ENCODE measurements around the gene GCN1. TPM values are rescaled to one million over a fixed set of nuclear protein-coding genes. Genes with fewer than 3 reads are reported as not detected.
A peak's percentile ranks its signal among the peaks of the same experiment; 100 is the strongest.

The GCN1 gene
- total RNA-seq, 1 experiment from 2014 or later = 181 TPM

- Mint-ChIP-seq H3K4me1 (peaks cover 33% of the 10 kb centered on the region), H3K27ac (peak overlapping the region; percentile 98)
- TF ChIP-seq ARID4B (CRISPR knock-in tag; IDR thresholded peaks at IDR 0.05; ENCODE audit: borderline replicate concordance) (peak; percentile 72; the same call in 1 of the 2 replicates), ZBTB21 (CRISPR knock-in tag; IDR thresholded peaks at IDR 0.05; ENCODE audit: borderline replicate concordance) (peak; percentile 60; the same call in 1 of the 2 replicates), EMX1 (CRISPR knock-in tag; IDR thresholded peaks at IDR 0.05) (no peak), NR3C1 (CRISPR knock-in tag; conservative IDR thresholded peaks at IDR 0.05; ENCODE audit: low read depth) (no peak), ATF3 (CRISPR knock-in tag; conservative IDR thresholded peaks at IDR 0.05) (no peak), CBFB (CRISPR knock-in tag; IDR thresholded peaks at IDR 0.05; ENCODE audit: low read depth) (no peak), IRF1 (CRISPR knock-in tag; IDR thresholded peaks at IDR 0.05) (no peak), HMGA2 (CRISPR knock-in tag; IDR thresholded peaks at IDR 0.05) (no peak), ESRRA (CRISPR knock-in tag; IDR thresholded peaks at IDR 0.05; ENCODE audit: borderline replicate concordance) (no peak), ZNF263 (CRISPR knock-in tag; IDR thresholded peaks at IDR 0.05; ENCODE audit: low read depth) (no peak), PREB (CRISPR knock-in tag; IDR thresholded peaks at IDR 0.05; ENCODE audit: borderline replicate concordance) (no peak), ZNF232 (CRISPR knock-in tag; IDR thresholded peaks at IDR 0.05) (peak; percentile 91), MLX (CRISPR knock-in tag; IDR thresholded peaks at IDR 0.05) (no peak), TEAD4 (CRISPR knock-in tag; IDR thresholded peaks at IDR 0.05) (peak; percentile 98), NFE2L1 (CRISPR knock-in tag; IDR thresholded peaks at IDR 0.05) (peak; percentile 100), GABPB1 (CRISPR knock-in tag; IDR thresholded peaks at IDR 0.05) (peak; percentile 68), NFYB (CRISPR knock-in tag; conservative IDR thresholded peaks at IDR 0.05; ENCODE audit: low read depth) (peak; percentile 83), SOX15 (CRISPR knock-in tag; IDR thresholded peaks at IDR 0.05) (no peak), GRHL2 (CRISPR knock-in tag; IDR thresholded peaks at IDR 0.05; ENCODE audit: insufficient replicate concordance, severe bottlenecking) (no peak), MXD4 (CRISPR knock-in tag; IDR thresholded peaks at IDR 0.05; ENCODE audit: borderline replicate concordance) (no peak), RELA (CRISPR knock-in tag; IDR thresholded peaks at IDR 0.05; ENCODE audit: borderline replicate concordance) (peak; percentile 21; the same call in 1 of the 2 replicates), SMAD4 (CRISPR knock-in tag; IDR thresholded peaks at IDR 0.05) (no peak), ZMAT4 (CRISPR knock-in tag; IDR thresholded peaks at IDR 0.05) (no peak), STAT6 (CRISPR knock-in tag; conservative IDR thresholded peaks at IDR 0.05; ENCODE audit: low read depth) (no peak), FOXJ3 (CRISPR knock-in tag; IDR thresholded peaks at IDR 0.05; ENCODE audit: borderline replicate concordance) (no peak), KAT7 (CRISPR knock-in tag; IDR thresholded peaks at IDR 0.05; ENCODE audit: borderline replicate concordance) (0 out of 2 replicates have a peak, but pooled peaks have one; percentile 78)
Measured at GRCh38 chr12:120086801-120087621, 107.5 kb downstream of the GCN1 start.

More at GRCh38 chr12:120086801-120087621, 107.5 kb downstream of the GCN1 start:
- DNase-seq (ENCODE audit: low spot score) = peak; percentile 100
- POLR2A ChIA-PET = interaction anchor here (0.8 to 1.5 kb wide), 5 partner anchors 22 to 98 kb away, joined by 3 to 23 read pairs (median 5); partner anchors contain the start of genes BICDL1 and RAB35
- Mint-ChIP-seq H3K36me3 (peaks cover 7% of the 10 kb centered on the region), H3K4me3 (peak overlapping the region; percentile 66), H3K9me3 (no peaks in the 10 kb centered on the region), H3K27me3 (ENCODE audit: low read depth) (no peaks in the 10 kb centered on the region)
- CTCF ChIA-PET = interaction anchor here (0.6 to 1.9 kb wide), 28 partner anchors 9 to 420 kb away, joined by 3 to 48 read pairs (median 3); partner anchors contain the start of genes BICDL1, PRKAB1, RAB35 and SIRT4
- peak; percentile 95 for ATAC-seq
